GDM1 (cell line): ENCODE results near the gene FOXO3.

Source experiments
- DNase-seq: peaks from one replicate; lab custom pipeline; 2025; lab: John Stamatoyannopoulos, UW

Gene FOXO3

DNA sequence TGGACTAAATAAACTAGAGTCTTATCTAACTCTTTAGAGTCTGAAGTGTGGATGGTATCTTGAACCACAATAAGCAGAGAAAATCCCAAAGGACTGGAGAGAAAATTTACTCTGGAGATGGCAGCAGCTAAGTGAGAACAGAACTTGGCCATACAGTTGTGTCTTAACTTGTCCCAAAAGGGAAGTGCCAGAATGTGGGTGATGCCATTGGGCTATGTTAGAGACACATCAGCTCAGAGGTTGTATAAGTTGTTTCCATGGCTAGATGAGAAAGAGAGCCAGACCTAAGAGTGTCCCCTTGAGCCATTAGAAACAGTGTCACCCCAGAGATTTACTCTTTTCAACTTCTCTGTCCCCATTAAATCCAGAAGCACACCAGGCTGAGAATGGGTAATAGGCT is 36.2 kb downstream of the FOXO3 start:
- no peak for DNase-seq

GRCh38 chr6:108597572-108598304 is 37.0 kb downstream of the FOXO3 start:
- DNase-seq, result no peak

GRCh38 chr6:108598305-108598863 is 37.7 kb downstream of the FOXO3 start:
- DNase-seq, result no peak

DNA sequence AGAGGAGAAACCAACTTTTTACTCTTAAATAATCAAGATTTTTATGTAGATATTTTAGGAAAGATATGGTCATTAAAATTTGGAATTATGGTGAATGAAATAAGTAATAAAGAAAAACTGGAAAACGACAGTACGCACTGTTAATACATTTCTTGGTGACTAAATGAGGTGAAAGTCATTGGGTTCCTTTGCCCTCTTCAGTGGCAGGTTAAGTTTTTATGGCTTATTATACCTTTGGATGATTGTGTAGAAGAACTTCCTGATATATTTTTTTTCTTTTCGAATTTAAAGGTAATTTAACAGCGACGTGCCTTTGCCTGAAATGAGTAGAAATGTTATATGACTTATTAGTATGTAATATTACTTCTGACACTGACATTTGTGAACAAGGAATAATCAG is 43.4 kb downstream of the FOXO3 start:
- no peak for DNase-seq

GRCh38 chr6:108606250-108606690 is 45.6 kb downstream of the FOXO3 start:
- no peak for DNase-seq

- no peak for DNase-seq
Observed at GRCh38 chr6:108608453-108609275, 47.9 kb downstream of the FOXO3 start.

GRCh38 chr6:108609276-108609769 is 48.6 kb downstream of the FOXO3 start:
- DNase-seq, result no peak

GRCh38 chr6:108610270-108610839 is 49.6 kb downstream of the FOXO3 start:
- no peak for DNase-seq

DNA sequence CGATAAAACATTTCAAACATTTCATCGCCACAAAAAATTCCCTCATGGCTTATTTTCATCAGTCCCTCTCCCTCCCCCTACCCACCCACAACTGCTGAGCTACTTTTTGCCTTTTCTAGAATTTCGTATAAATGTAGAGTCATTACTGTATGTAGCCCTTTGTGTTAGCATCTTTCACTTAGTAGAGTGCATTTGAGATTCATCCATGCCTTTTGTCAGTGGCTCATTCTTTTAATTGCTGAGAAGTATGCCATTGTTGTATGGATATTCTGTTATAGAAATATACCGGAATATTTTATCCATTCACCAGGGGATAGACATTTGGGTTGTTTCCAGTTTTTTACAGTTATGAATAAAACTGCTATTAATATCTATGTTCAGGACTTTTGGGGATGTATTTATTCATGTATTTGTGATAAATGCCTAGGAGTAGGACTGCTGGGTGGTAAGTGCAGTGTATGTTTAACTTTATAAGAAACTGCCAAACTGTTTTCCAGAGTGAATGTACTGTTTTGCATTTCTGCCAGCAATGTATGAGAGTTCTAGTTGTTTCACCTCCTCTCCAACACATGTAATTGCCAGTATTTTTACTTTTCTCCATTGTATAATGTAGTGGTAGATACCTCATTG is 50.4 kb downstream of the FOXO3 start:
- DNase-seq, result no peak

- DNase-seq, result no peak
Observed at GRCh38 chr6:108612852-108613251, 52.1 kb downstream of the FOXO3 start.

DNA sequence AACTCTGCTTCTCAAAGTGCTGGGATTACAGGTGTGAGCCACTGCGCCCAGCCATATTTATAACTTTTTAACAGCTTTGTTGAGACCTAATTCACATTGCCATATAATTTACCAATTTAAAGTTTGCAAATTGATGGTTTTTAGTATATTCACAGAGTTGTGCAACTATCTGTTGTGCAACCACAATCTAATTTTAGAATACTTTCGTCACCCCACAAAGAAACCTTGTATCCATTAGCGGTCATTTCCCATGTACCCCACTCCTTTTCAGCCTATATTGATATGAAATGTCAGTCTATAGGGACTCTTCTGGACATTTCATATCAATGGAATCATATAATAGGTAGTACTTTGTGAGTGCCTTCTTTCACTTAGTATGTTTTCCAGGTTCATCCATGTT is 55.8 kb downstream of the FOXO3 start:
- DNase-seq, result no peak

GRCh38 chr6:108616973-108617372 is 56.3 kb downstream of the FOXO3 start:
- no peak for DNase-seq

GRCh38 chr6:108618623-108619152 is 58.0 kb downstream of the FOXO3 start:
- no peak for DNase-seq

DNA sequence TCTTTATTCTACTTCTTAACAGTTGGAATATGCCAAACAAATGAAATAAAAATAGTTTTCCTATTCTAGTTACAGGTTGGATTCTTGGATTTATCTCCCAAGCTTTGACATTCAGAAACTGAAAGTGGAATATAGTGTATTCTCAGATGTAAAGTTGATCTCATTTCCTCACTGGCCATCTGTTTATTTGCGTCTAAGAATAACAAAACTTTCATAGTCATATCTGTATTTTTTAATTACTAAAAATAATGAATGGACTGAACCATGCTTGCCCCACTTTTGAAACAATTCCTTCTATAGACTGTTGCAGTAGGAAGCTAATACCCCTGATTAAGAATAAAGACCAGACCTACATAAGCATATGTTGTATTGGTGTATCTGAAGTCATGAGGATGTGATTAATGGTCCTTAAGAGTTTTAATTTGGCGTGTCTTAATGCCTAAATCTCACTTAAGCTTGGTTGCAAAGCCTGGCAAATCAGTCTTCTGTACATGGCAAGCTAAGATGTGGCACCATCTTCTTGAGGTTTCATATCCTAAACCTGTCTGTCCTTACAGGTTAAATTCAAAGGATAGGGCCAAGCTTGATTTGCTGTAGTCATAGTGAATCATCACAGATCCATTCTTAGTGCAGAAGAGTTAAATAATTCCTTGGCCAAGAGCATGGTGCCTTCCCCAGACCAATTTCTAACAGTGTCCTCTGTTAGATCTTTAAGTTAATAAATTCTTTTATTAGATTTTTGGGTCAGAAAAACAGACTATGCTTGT is 58.9 kb downstream of the FOXO3 start:
- DNase-seq, result no peak

GRCh38 chr6:108621117-108621516 is 60.4 kb downstream of the FOXO3 start:
- DNase-seq, result peak; percentile 9

- peak; percentile 13 for DNase-seq
Observed at GRCh38 chr6:108622641-108623298, 62.1 kb downstream of the FOXO3 start.

- no peak for DNase-seq
Observed at GRCh38 chr6:108623995-108624394, 63.3 kb downstream of the FOXO3 start.

DNA sequence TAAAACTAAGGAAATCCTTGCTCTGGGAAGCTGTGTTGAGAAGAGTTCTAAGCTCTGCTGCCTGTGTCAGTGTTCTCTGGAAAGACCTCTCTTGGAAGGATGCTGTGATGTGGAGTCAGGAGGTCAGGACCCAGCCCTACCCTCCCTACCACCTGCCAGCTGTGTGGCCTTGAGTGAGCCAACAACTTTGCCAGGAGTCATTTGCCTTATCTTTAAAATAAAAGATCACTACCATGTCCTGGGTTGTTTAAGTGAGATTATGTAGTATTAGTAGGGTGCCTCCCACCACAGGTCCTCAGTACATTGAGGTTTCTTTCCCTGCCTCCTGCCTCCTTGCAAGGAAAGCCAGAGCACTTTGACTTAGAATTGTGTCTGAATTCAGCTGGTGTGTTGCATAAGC is 64.9 kb downstream of the FOXO3 start:
- DNase-seq, result no peak

GRCh38 chr6:108626777-108627176 is 66.1 kb downstream of the FOXO3 start:
- no peak for DNase-seq
